K562 (cell line): Measurements from ENCODE around the gene DARS1. TPM values are rescaled to one million over a fixed set of nuclear protein-coding genes. Genes with fewer than 3 reads are reported as not detected.
A peak's percentile ranks its signal among the peaks of the same experiment; 100 is the strongest.

ENCODE experiments used
- BRD9 ChIP-seq: fragments of 450-650 bp; IDR thresholded peaks from 2 replicates; pipeline ENCODE4 v1.6.1; 2018; ENCODE audit warnings: low read depth; ENCODE audit not compliant: partially characterized antibody
- DMBX1 ChIP-seq: fragments of 250-450 bp; sonication (Bioruptor Pico); IDR thresholded peaks from 2 replicates; pipeline ENCODE4 v1.8.0; 2022; ENCODE audit warnings: inconsistent platforms, mild to moderate bottlenecking, moderate library complexity, borderline replicate concordance
- E2F6 ChIP-seq, 2 experiments: IDR thresholded peaks; 2 replicates each; pipeline ENCODE4 v1.6.1; 2011; ENCODE audit warnings: borderline replicate concordance in 1 of 2, control low read depth in 1 of 2, low read depth in 1 of 2, low read length in 1 of 2, mild to moderate bottlenecking in 1 of 2, mixed read lengths in 1 of 2, moderate library complexity in 1 of 2; ENCODE audit not compliant: insufficient read depth in 1 of 2, insufficient read length in 1 of 2, poor library complexity in 1 of 2, severe bottlenecking in 1 of 2; ENCODE audit errors: extremely low read depth in 1 of 2
- ESRRA ChIP-seq: fragments of 450-650 bp; IDR thresholded peaks from 2 replicates; pipeline ENCODE4 v1.6.1; 2014; ENCODE audit warnings: low read depth, mild to moderate bottlenecking, moderate library complexity, borderline replicate concordance
- HMG20A ChIP-seq: fragments of 450-650 bp; formaldehyde crosslinking; conservative IDR thresholded peaks from 2 replicates; pipeline ENCODE4 v1.4.0; 2020; ENCODE audit warnings: mild to moderate bottlenecking, mixed read lengths
- L3MBTL2 ChIP-seq: fragments of 450-650 bp; IDR thresholded peaks from 2 replicates; pipeline ENCODE4 v1.6.1; 2016; ENCODE audit warnings: mild to moderate bottlenecking, moderate library complexity
- MTA2 ChIP-seq: fragments of 450-650 bp; IDR thresholded peaks from 2 replicates; pipeline ENCODE4 v1.6.1; 2016; ENCODE audit warnings: low read depth
- NRF1 ChIP-seq, 2 experiments: fragments of 450-650 bp; IDR thresholded peaks in 1 of 2; conservative IDR thresholded peaks in 1 of 2; 2 replicates each; pipeline ENCODE4 v1.6.1; 2014; ENCODE audit warnings: mild to moderate bottlenecking in 2 of 2
- PHF21A ChIP-seq: fragments of 450-650 bp; IDR thresholded peaks from 2 replicates; pipeline ENCODE4 v1.6.1; 2017; ENCODE audit warnings: low read depth, borderline replicate concordance
- TAF7 ChIP-seq: fragments of 450-650 bp; IDR thresholded peaks from 2 replicates; pipeline ENCODE4 v1.6.1; 2016; ENCODE audit warnings: missing genetic modification characterization, missing compliant biosample characterization
- TCF3 ChIP-seq: sonication (generic); formaldehyde crosslinking; IDR thresholded peaks from 2 replicates; pipeline ENCODE4 v1.4.0; 2020; ENCODE audit warnings: mild to moderate bottlenecking, missing genetic modification reagents
- XRCC5 ChIP-seq: fragments of 200-400 bp; formaldehyde crosslinking; IDR thresholded peaks from 2 replicates; pipeline ENCODE4 v1.6.1; 2017; ENCODE audit warnings: low read depth, mild to moderate bottlenecking, low read length
- polyA plus RNA-seq, 8 experiments: library from polyadenylated mRNA; depleted of rRNA in 4 of 8; stranded (reverse) in 5 of 8; unstranded in 3 of 8; fragments of >200 nt; fragmentation: Nextera tagmentation in 2 of 8; fragmentation: Illumina TruSeq in 1 of 8; extraction: Ambion mirVana in 2 of 8; extraction: Trizol in 1 of 8; gene quantifications; 2 replicates each; pipeline versions ENCODE4 v1.2.1 to v1.2.3, GENCODE V29; 2011 to 2014; ENCODE audit warnings: inconsistent platforms in 1 of 8, missing spikeins in 1 of 8
- total RNA-seq, 7 experiments: library from RNA; depleted of rRNA in 6 of 7; stranded (reverse); fragments of >200 nt in 6 of 7; fragmentation: Illumina TruSeq in 2 of 7; extraction: Trizol in 2 of 7; gene quantifications; 2 replicates each; pipeline versions ENCODE4 v1.2.1 to v1.2.3, GENCODE V29; 2011 to 2021; ENCODE audit warnings: low replicate concordance in 1 of 7
- TF ChIP-seq, protein P1 (sequence below): fragments of 450-650 bp; IDR thresholded peaks from 2 replicates; pipeline ENCODE4 v1.7.1; 2018; ENCODE audit warnings: mild to moderate bottlenecking, low read depth; ENCODE audit not compliant: partially characterized antibody
- TF ChIP-seq, protein P2 (sequence below): fragments of 450-650 bp; IDR thresholded peaks from 2 replicates; pipeline ENCODE4 v1.6.1; 2017; ENCODE audit warnings: antibody characterized with exemption, mild to moderate bottlenecking
- TF ChIP-seq, protein P3 (sequence below): fragments of 450-650 bp; IDR thresholded peaks from 2 replicates; pipeline ENCODE4 v1.6.1; 2018; ENCODE audit not compliant: partially characterized antibody

Gene DARS1
- total and polyA plus RNA-seq, 9 of the 15 experiments (the other 6 are each of a cell fraction or from before 2014, with no cell fraction given) = 91.5 to 239 (median 98.0) TPM

DNA sequence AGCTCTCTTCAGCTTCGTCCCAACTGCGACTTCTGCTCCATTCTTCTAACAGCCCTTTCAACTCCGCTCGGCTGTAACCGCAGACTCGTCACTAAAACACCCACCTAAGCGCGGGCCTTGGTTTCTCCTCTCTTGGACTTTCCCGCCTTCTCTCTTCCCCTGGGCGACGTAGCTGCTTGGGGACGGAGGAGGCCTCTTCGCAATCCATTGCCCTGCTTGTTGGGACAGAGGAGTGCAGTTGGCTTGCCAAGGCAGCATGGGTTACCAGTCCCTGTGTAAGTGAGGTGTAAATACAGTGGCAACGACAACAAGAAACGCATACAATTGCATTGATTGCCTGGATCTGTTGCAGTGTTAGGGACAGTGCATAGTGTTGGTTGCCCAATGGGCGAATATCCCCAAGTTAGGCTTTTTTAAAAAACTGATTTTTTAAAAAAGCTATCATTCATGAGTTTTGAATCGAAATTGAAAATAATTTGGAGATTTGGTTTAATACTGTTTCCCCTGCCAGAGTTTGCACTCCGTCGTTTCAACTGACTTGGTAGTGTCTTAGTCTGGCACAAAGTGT, 484 bp upstream of the DARS1 start (continued):
- TF ChIP-seq, protein P1, sequence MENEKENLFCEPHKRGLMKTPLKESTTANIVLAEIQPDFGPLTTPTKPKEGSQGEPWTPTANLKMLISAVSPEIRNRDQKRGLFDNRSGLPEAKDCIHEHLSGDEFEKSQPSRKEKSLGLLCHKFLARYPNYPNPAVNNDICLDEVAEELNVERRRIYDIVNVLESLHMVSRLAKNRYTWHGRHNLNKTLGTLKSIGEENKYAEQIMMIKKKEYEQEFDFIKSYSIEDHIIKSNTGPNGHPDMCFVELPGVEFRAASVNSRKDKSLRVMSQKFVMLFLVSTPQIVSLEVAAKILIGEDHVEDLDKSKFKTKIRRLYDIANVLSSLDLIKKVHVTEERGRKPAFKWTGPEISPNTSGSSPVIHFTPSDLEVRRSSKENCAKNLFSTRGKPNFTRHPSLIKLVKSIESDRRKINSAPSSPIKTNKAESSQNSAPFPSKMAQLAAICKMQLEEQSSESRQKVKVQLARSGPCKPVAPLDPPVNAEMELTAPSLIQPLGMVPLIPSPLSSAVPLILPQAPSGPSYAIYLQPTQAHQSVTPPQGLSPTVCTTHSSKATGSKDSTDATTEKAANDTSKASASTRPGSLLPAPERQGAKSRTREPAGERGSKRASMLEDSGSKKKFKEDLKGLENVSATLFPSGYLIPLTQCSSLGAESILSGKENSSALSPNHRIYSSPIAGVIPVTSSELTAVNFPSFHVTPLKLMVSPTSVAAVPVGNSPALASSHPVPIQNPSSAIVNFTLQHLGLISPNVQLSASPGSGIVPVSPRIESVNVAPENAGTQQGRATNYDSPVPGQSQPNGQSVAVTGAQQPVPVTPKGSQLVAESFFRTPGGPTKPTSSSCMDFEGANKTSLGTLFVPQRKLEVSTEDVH = peak; percentile 63
- no peak for TF ChIP-seq HMG20A
- peak; percentile 87 to 96 for TF ChIP-seq E2F6 (IDR thresholded peaks at IDR 0.05; ENCODE audit: borderline replicate concordance in 1 of 2, extremely low read depth in 1 of 2, insufficient read depth in 1 of 2, insufficient read length in 1 of 2, low read depth in 1 of 2, low read length in 1 of 2, poor library complexity in 1 of 2, severe bottlenecking in 1 of 2)
- no peak for TF ChIP-seq TAF7 (tag)
- no peak for TF ChIP-seq MTA2
- TF ChIP-seq, protein P2, sequence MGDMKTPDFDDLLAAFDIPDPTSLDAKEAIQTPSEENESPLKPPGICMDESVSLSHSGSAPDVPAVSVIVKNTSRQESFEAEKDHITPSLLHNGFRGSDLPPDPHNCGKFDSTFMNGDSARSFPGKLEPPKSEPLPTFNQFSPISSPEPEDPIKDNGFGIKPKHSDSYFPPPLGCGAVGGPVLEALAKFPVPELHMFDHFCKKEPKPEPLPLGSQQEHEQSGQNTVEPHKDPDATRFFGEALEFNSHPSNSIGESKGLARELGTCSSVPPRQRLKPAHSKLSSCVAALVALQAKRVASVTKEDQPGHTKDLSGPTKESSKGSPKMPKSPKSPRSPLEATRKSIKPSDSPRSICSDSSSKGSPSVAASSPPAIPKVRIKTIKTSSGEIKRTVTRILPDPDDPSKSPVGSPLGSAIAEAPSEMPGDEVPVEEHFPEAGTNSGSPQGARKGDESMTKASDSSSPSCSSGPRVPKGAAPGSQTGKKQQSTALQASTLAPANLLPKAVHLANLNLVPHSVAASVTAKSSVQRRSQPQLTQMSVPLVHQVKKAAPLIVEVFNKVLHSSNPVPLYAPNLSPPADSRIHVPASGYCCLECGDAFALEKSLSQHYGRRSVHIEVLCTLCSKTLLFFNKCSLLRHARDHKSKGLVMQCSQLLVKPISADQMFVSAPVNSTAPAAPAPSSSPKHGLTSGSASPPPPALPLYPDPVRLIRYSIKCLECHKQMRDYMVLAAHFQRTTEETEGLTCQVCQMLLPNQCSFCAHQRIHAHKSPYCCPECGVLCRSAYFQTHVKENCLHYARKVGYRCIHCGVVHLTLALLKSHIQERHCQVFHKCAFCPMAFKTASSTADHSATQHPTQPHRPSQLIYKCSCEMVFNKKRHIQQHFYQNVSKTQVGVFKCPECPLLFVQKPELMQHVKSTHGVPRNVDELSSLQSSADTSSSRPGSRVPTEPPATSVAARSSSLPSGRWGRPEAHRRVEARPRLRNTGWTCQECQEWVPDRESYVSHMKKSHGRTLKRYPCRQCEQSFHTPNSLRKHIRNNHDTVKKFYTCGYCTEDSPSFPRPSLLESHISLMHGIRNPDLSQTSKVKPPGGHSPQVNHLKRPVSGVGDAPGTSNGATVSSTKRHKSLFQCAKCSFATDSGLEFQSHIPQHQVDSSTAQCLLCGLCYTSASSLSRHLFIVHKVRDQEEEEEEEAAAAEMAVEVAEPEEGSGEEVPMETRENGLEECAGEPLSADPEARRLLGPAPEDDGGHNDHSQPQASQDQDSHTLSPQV = 0 out of 2 replicates have a peak, but pooled peaks have one; percentile 30
- peak; percentile 60; the same call in 1 of the 2 replicates for TF ChIP-seq ESRRA
- TF ChIP-seq BRD9 = peak; percentile 96
- TF ChIP-seq TCF3 (CRISPR knock-in tag) = peak; percentile 3; the same call in 1 of the 2 replicates
- peak; percentile 49; the same call in 1 of the 2 replicates for TF ChIP-seq XRCC5
- TF ChIP-seq DMBX1 (CRISPR knock-in tag) = 0 out of 2 replicates have a peak, but pooled peaks have one; percentile 24
- peak; percentile 77 for TF ChIP-seq L3MBTL2
- TF ChIP-seq, protein P3, sequence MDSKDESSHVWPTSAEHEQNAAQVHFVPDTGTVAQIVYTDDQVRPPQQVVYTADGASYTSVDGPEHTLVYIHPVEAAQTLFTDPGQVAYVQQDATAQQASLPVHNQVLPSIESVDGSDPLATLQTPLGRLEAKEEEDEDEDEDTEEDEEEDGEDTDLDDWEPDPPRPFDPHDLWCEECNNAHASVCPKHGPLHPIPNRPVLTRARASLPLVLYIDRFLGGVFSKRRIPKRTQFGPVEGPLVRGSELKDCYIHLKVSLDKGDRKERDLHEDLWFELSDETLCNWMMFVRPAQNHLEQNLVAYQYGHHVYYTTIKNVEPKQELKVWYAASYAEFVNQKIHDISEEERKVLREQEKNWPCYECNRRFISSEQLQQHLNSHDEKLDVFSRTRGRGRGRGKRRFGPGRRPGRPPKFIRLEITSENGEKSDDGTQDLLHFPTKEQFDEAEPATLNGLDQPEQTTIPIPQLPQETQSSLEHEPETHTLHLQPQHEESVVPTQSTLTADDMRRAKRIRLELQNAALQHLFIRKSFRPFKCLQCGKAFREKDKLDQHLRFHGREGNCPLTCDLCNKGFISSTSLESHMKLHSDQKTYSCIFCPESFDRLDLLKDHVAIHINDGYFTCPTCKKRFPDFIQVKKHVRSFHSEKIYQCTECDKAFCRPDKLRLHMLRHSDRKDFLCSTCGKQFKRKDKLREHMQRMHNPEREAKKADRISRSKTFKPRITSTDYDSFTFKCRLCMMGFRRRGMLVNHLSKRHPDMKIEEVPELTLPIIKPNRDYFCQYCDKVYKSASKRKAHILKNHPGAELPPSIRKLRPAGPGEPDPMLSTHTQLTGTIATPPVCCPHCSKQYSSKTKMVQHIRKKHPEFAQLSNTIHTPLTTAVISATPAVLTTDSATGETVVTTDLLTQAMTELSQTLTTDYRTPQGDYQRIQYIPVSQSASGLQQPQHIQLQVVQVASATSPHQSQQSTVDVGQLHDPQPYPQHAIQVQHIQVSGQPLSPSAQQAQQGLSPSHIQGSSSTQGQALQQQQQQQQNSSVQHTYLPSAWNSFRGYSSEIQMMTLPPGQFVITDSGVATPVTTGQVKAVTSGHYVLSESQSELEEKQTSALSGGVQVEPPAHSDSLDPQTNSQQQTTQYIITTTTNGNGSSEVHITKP = peak; percentile 83
- TF ChIP-seq NRF1 (conservative IDR thresholded peaks at IDR 0.05 in 1 of 2, IDR thresholded peaks at IDR 0.05 in 1 of 2) = peak in 1 of 2 experiments; percentile 73
- 0 out of 2 replicates have a peak, but pooled peaks have one; percentile 38 for TF ChIP-seq PHF21A
